Mesenchymal stem cell (in vitro differentiated cells and primary cell): ENCODE data around the gene ADCY1.
A peak's percentile ranks its signal among the peaks of the same experiment; 100 is the strongest.

Experiments used
- DNase-seq: peaks from one replicate; pipeline ENCODE4 v3.0.0-alpha.2; 2013
- H2AFZ ChIP-seq: one replicate; pipeline ENCODE4 v1.6.1; 2013; ENCODE audit warnings: low read depth, mild to moderate bottlenecking, control low read depth, inconsistent platforms, low read length, moderate library complexity
- H2AK5ac ChIP-seq: 2 replicates; pipeline ENCODE4 v1.6.1; 2013; ENCODE audit warnings: low read length, moderate library complexity, mild to moderate bottlenecking, inconsistent platforms; ENCODE audit not compliant: severe bottlenecking
- H2BK120ac ChIP-seq: one replicate; pipeline ENCODE4 v1.6.1; 2013; ENCODE audit warnings: low read depth, mild to moderate bottlenecking, inconsistent platforms, low read length, moderate library complexity
- H2BK12ac ChIP-seq, 2 experiments: one replicate each; pipeline ENCODE4 v1.6.1; 2013; ENCODE audit warnings: inconsistent platforms in 2 of 2, low read length in 2 of 2, mild to moderate bottlenecking in 2 of 2, moderate library complexity in 2 of 2, control low read depth in 1 of 2
- H2BK15ac ChIP-seq: one replicate; pipeline ENCODE4 v1.6.1; 2013; ENCODE audit warnings: mild to moderate bottlenecking, low read depth, inconsistent platforms; ENCODE audit not compliant: poor library complexity, severe bottlenecking
- H2BK5ac ChIP-seq: 2 replicates; pipeline ENCODE4 v1.6.1; 2013; ENCODE audit warnings: low read depth, mild to moderate bottlenecking, low read length, control low read depth, inconsistent platforms; ENCODE audit not compliant: poor library complexity, severe bottlenecking
- H3K14ac ChIP-seq, 2 experiments: one replicate each; pipeline ENCODE4 v1.6.1; 2013; ENCODE audit warnings: inconsistent platforms in 2 of 2, low read length in 2 of 2, control low read depth in 1 of 2, mild to moderate bottlenecking in 1 of 2, moderate library complexity in 1 of 2
- H3K18ac ChIP-seq, 2 experiments: one replicate each; pipeline ENCODE4 v1.6.1; 2013; ENCODE audit warnings: inconsistent platforms in 2 of 2, low read length in 2 of 2, control low read depth in 1 of 2, low read depth in 1 of 2, mild to moderate bottlenecking in 1 of 2
- H3K23ac ChIP-seq, 2 experiments: one replicate each; pipeline ENCODE4 v1.6.1; 2013; ENCODE audit warnings: inconsistent platforms in 2 of 2, low read length in 2 of 2, mild to moderate bottlenecking in 2 of 2, moderate library complexity in 2 of 2, control low read depth in 1 of 2
- H3K27ac ChIP-seq: 2 replicates; pipeline ENCODE4 v1.5.1; 2013; ENCODE audit warnings: mild to moderate bottlenecking, moderate library complexity, low read length, control low read depth, inconsistent platforms; ENCODE audit not compliant: poor library complexity, severe bottlenecking
- H3K27me3 ChIP-seq, 2 experiments: 2 replicates each; pipeline versions ENCODE4 v1.6.1 to v1.7.0; 2013; ENCODE audit warnings: low read length in 2 of 2, mild to moderate bottlenecking in 2 of 2, moderate library complexity in 2 of 2, control low read depth in 1 of 2, inconsistent platforms in 1 of 2; ENCODE audit not compliant: control insufficient read depth in 1 of 2, insufficient read depth in 1 of 2
- H3K36me3 ChIP-seq, 2 experiments: 2 replicates each; pipeline versions ENCODE4 v1.6.1 to v1.7.0; 2013; ENCODE audit warnings: low read length in 2 of 2, control low read depth in 1 of 2, inconsistent platforms in 1 of 2, low read depth in 1 of 2, mild to moderate bottlenecking in 1 of 2; ENCODE audit not compliant: insufficient read depth in 2 of 2, control insufficient read depth in 1 of 2
- H3K4ac ChIP-seq, 2 experiments: one replicate each; pipeline ENCODE4 v1.6.1; 2013; ENCODE audit warnings: inconsistent platforms in 2 of 2, low read length in 2 of 2, mild to moderate bottlenecking in 2 of 2, moderate library complexity in 2 of 2, control low read depth in 1 of 2, low read depth in 1 of 2
- H3K4me1 ChIP-seq: 2 replicates; pipeline ENCODE4 v1.6.1; 2013; ENCODE audit warnings: low read depth, low read length, control low read depth; ENCODE audit not compliant: control insufficient read depth, insufficient read depth
- H3K4me2 ChIP-seq: 2 replicates; pipeline ENCODE4 v1.6.1; 2013; ENCODE audit warnings: low read length, mild to moderate bottlenecking, inconsistent platforms; ENCODE audit not compliant: poor library complexity, severe bottlenecking
- H3K4me3 ChIP-seq, 2 experiments: 2 replicates each; pipeline versions ENCODE4 v1.5.1 to v1.7.0; 2013; ENCODE audit warnings: low read length in 2 of 2, mild to moderate bottlenecking in 2 of 2, control low read depth in 1 of 2, low read depth in 1 of 2; ENCODE audit not compliant: insufficient read depth in 1 of 2
- H3K79me1 ChIP-seq: replicated peaks from 2 replicates; pipeline ENCODE4 v1.6.1; 2013; ENCODE audit warnings: mild to moderate bottlenecking, control low read depth, low read length, inconsistent platforms; ENCODE audit not compliant: poor library complexity, severe bottlenecking
- H3K9ac ChIP-seq: 2 replicates; pipeline ENCODE4 v1.7.0; 2013; ENCODE audit warnings: mild to moderate bottlenecking, low read length, moderate library complexity
- H3K9me3 ChIP-seq: 2 replicates; pipeline ENCODE4 v1.7.0; 2013; ENCODE audit warnings: mild to moderate bottlenecking, low read length; ENCODE audit not compliant: control insufficient read depth
- H4K8ac ChIP-seq: one replicate; pipeline ENCODE4 v1.6.1; 2013; ENCODE audit warnings: inconsistent platforms, mild to moderate bottlenecking, low read length, moderate library complexity
- H4K91ac ChIP-seq: one replicate; pipeline ENCODE4 v1.6.1; 2013; ENCODE audit warnings: mild to moderate bottlenecking, low read length, inconsistent platforms
- WGBS: methylation state at CpG from one replicate; pipeline ENCODE4 v1.1.7; 2013; ENCODE audit warnings: mixed read lengths; 5-methylcytosine and 5-hydroxymethylcytosine counted together

The ADCY1 gene

GRCh38 chr7:45573204-45573603, 964 bp upstream of the ADCY1 start:
- Histone ChIP-seq H3K18ac (no peak overlapping the region), H3K4me3 (no peak overlapping the region), H3K4me1 (peaks cover 10% of the 10 kb centered on the region), H3K4ac (no peak overlapping the region), H3K9me3 (no peaks in the 10 kb centered on the region), H2BK5ac (no peak overlapping the region), H3K27me3 (peaks cover 64 to 84% of the 10 kb centered on the region in 2 experiments), H3K27ac (no peak overlapping the region), H2BK12ac (no peak overlapping the region), H4K8ac (no peak overlapping the region), H4K91ac (no peak overlapping the region), H2BK120ac (no peak overlapping the region), H3K4me2 (no peak overlapping the region), H2AFZ (no peak overlapping the region), H2BK15ac (no peak overlapping the region), H3K14ac (no peak overlapping the region), H3K79me1 (no peaks in the 10 kb centered on the region), H2AK5ac (no peak overlapping the region), H3K36me3 (no peaks in the 10 kb centered on the region), H3K9ac (no peak overlapping the region), H3K23ac (no peak overlapping the region)
- DNase-seq = no peak
- WGBS = 51% methylated on average over 11 of the region's 11 CpGs

GRCh38 chr7:45574416-45574668, 174 bp downstream of the ADCY1 start:
- Histone ChIP-seq H2BK120ac (no peak overlapping the region), H3K23ac (no peak overlapping the region), H3K9me3 (no peaks in the 10 kb centered on the region), H3K27me3 (peaks cover 55 to 82% of the 10 kb centered on the region in 2 experiments), H3K9ac (no peak overlapping the region), H2AK5ac (no peak overlapping the region), H2BK12ac (no peak overlapping the region), H2AFZ (no peak overlapping the region), H4K91ac (no peak overlapping the region), H2BK15ac (no peak overlapping the region), H3K14ac (no peak overlapping the region), H2BK5ac (no peak overlapping the region), H3K36me3 (no peaks in the 10 kb centered on the region), H3K4ac (no peak overlapping the region), H3K4me1 (peaks cover 10% of the 10 kb centered on the region), H3K79me1 (no peaks in the 10 kb centered on the region), H3K4me3 (peak overlapping the region; percentile 48 to 78), H3K27ac (no peak overlapping the region), H3K4me2 (peak overlapping the region; percentile 97), H4K8ac (no peak overlapping the region), H3K18ac (no peak overlapping the region)
- no peak for DNase-seq
- WGBS = 0% methylated on average over 3 of the region's 60 CpGs

- no peak overlapping the region for H3K4ac ChIP-seq
- H2BK12ac ChIP-seq = no peak overlapping the region
- no peaks in the 10 kb centered on the region for H3K36me3 ChIP-seq
- no peak overlapping the region for H3K27ac ChIP-seq
- H2BK120ac ChIP-seq = no peak overlapping the region
- H3K9ac ChIP-seq = peak overlapping the region; percentile 50
- no peaks in the 10 kb centered on the region for H3K9me3 ChIP-seq
- H2BK5ac ChIP-seq = no peak overlapping the region
- no peak overlapping the region for H2AFZ ChIP-seq
- H3K14ac ChIP-seq = no peak overlapping the region
- no peak overlapping the region for H2AK5ac ChIP-seq
- H2BK15ac ChIP-seq = no peak overlapping the region
- peak overlapping the region; percentile 48 to 78 for H3K4me3 ChIP-seq
- H3K79me1 ChIP-seq = no peaks in the 10 kb centered on the region
- peak overlapping the region; percentile 97 for H3K4me2 ChIP-seq
- no peak overlapping the region for H4K91ac ChIP-seq
- 3% methylated on average over 65 of the region's 72 CpGs for WGBS
- DNase-seq = peak; percentile 64
- peaks cover 58 to 81% of the 10 kb centered on the region in 2 experiments for H3K27me3 ChIP-seq
- peak overlapping the region; percentile 38 for H4K8ac ChIP-seq
- H3K4me1 ChIP-seq = peaks cover 10% of the 10 kb centered on the region
- H3K18ac ChIP-seq = no peak overlapping the region
- H3K23ac ChIP-seq = no peak overlapping the region
Measured at GRCh38 chr7:45574669-45575500, 717 bp downstream of the ADCY1 start.

- no peak overlapping the region for H4K91ac ChIP-seq
- no peaks in the 10 kb centered on the region for H3K36me3 ChIP-seq
- H3K14ac ChIP-seq = no peak overlapping the region
- H2BK120ac ChIP-seq = no peak overlapping the region
- H3K4ac ChIP-seq = no peak overlapping the region
- no peak overlapping the region for H3K23ac ChIP-seq
- H2BK15ac ChIP-seq = no peak overlapping the region
- H2BK5ac ChIP-seq = no peak overlapping the region
- peaks cover 10% of the 10 kb centered on the region for H3K4me1 ChIP-seq
- H3K9me3 ChIP-seq = no peaks in the 10 kb centered on the region
- peak overlapping the region; percentile 50 for H3K9ac ChIP-seq
- peak overlapping the region in 1 of 2 experiments; percentile 78 for H3K4me3 ChIP-seq
- no peaks in the 10 kb centered on the region for H3K79me1 ChIP-seq
- H3K4me2 ChIP-seq = no peak overlapping the region
- H2AFZ ChIP-seq = no peak overlapping the region
- DNase-seq = no peak
- 24% methylated on average over 36 of the region's 36 CpGs for WGBS
- no peak overlapping the region for H2BK12ac ChIP-seq
- no peak overlapping the region for H2AK5ac ChIP-seq
- no peak overlapping the region for H3K27ac ChIP-seq
- H3K27me3 ChIP-seq = peaks cover 58 to 81% of the 10 kb centered on the region in 2 experiments
- no peak overlapping the region for H3K18ac ChIP-seq
- no peak overlapping the region for H4K8ac ChIP-seq
Measured at GRCh38 chr7:45575501-45576248, 1.5 kb downstream of the ADCY1 start.
